Lower leg skin (tissue), 3 donors: ENCODE results near the gene LRRTM1.

Experiments
- POLR2A ChIP-seq, 2 donors: fragments of 450-650 bp; IDR thresholded peaks; one replicate each; pipeline ENCODE4 v1.6.1; 2016 to 2017; ENCODE audit warnings: antibody characterized with exemption in 2 of 2, mild to moderate bottlenecking in 1 of 2, moderate library complexity in 1 of 2
- TF ChIP-seq, protein P1 (sequence below), 3 donors: fragments of 450-650 bp; IDR thresholded peaks; one replicate each; pipeline ENCODE4 v1.5.1; 2016; ENCODE audit warnings: antibody characterized with exemption in 3 of 3, mild to moderate bottlenecking in 3 of 3, moderate library complexity in 2 of 3

DNA sequence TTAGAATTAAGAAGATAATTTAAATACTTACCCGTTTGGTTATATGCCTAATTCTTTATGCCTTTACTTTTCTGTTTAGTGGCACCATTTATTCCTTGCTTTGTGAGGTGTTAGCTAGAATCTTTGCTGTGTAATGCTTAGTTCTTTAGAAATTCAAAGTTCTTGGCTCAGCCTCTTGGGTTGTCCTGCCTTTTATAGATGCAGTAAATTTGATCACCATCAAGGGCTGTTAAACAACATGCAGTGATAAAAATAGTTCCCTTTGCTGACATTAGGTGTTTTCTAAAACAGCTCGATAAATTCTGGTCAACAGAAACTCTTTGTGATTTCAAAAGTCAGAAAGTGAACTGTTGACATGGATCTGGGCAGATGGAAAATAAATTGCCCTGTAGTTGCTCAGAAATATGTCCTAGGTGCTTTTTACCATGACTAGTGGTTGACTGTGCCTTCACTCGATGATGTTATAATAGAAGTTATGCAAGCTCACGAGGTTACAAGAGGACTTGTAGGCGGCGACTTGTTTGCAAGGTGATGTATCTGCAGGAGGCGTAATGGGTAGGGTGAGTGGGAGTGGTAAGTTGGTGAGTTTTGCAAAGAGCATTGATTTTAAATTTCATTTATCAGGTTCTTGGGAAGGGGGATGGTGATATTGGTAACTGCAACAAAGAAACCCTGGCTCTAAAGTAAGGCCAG is 52.1 kb downstream of the LRRTM1 start:
- TF ChIP-seq, protein P1, sequence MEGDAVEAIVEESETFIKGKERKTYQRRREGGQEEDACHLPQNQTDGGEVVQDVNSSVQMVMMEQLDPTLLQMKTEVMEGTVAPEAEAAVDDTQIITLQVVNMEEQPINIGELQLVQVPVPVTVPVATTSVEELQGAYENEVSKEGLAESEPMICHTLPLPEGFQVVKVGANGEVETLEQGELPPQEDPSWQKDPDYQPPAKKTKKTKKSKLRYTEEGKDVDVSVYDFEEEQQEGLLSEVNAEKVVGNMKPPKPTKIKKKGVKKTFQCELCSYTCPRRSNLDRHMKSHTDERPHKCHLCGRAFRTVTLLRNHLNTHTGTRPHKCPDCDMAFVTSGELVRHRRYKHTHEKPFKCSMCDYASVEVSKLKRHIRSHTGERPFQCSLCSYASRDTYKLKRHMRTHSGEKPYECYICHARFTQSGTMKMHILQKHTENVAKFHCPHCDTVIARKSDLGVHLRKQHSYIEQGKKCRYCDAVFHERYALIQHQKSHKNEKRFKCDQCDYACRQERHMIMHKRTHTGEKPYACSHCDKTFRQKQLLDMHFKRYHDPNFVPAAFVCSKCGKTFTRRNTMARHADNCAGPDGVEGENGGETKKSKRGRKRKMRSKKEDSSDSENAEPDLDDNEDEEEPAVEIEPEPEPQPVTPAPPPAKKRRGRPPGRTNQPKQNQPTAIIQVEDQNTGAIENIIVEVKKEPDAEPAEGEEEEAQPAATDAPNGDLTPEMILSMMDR (IDR thresholded peaks at IDR 0.05), result no peak
- TF ChIP-seq POLR2A (IDR thresholded peaks at IDR 0.05), result no peak
